ENCODE measurements around the gene DYRK4.

Gene DYRK4

GRCh38 chr12:4645023-4645422 is 83.0 kb downstream of the DYRK4 start:
- DNase-seq (ENCODE audit: insufficient read length) (no peak), FAIRE-seq (no peak)
- TF ChIP-seq POLR2A (IDR thresholded peaks at IDR 0.05; ENCODE audit: low read depth, low read length) (no peak), TAF1 (IDR thresholded peaks at IDR 0.05; ENCODE audit: borderline replicate concordance, low read depth, low read length) (no peak), POLR2AphosphoS5 (IDR thresholded peaks at IDR 0.05; ENCODE audit: low read depth, low read length) (no peak)

- no peak for DNase-seq (ENCODE audit: insufficient read length)
- no peak for TF ChIP-seq TAF1 (IDR thresholded peaks at IDR 0.05; ENCODE audit: borderline replicate concordance, low read depth, low read length)
- TF ChIP-seq POLR2A (IDR thresholded peaks at IDR 0.05; ENCODE audit: low read depth, low read length), result no peak
- peak; percentile 5 for FAIRE-seq
These were observed 86.1 kb downstream of the DYRK4 start for GRCh38 chr12:4648104-4648500.

- peak; percentile 100 for FAIRE-seq
- DNase-seq (ENCODE audit: insufficient read length), result peak; percentile 28
- TF ChIP-seq POLR2AphosphoS5 (IDR thresholded peaks at IDR 0.05; ENCODE audit: low read depth, low read length) (peak; percentile 92), TAF1 (IDR thresholded peaks at IDR 0.05; ENCODE audit: borderline replicate concordance, low read depth, low read length) (peak; percentile 93), POLR2A (IDR thresholded peaks at IDR 0.05; ENCODE audit: low read depth, low read length) (peak; percentile 94)
These were observed 86.7 kb downstream of the DYRK4 start, which contains the start of the genes AKAP3 and NDUFA9 for GRCh38 chr12:4648501-4649357. TSS of gene AKAP3 (minus strand) at chr12:4649051. CDS start at chr12:4638196, 10,855 bp downstream. TSS of gene NDUFA9 (plus strand) at chr12:4649114. CDS start at chr12:4649127, 13 bp downstream.

- no peak for FAIRE-seq
- DNase-seq (ENCODE audit: insufficient read length), result no peak
- TF ChIP-seq POLR2A (IDR thresholded peaks at IDR 0.05; ENCODE audit: low read depth, low read length), result no peak
- no peak for TF ChIP-seq TAF1 (IDR thresholded peaks at IDR 0.05; ENCODE audit: borderline replicate concordance, low read depth, low read length)
These were observed 87.3 kb downstream of the DYRK4 start for GRCh38 chr12:4649358-4649661.

GRCh38 chr12:4653257-4653656 is 91.2 kb downstream of the DYRK4 start:
- TF ChIP-seq TAF1 (IDR thresholded peaks at IDR 0.05; ENCODE audit: borderline replicate concordance, low read depth, low read length), result no peak
- TF ChIP-seq POLR2A (IDR thresholded peaks at IDR 0.05; ENCODE audit: low read depth, low read length), result no peak
- TF ChIP-seq POLR2AphosphoS5 (IDR thresholded peaks at IDR 0.05; ENCODE audit: low read depth, low read length), result no peak
- FAIRE-seq (no peak), DNase-seq (ENCODE audit: insufficient read length) (no peak)

GRCh38 chr12:4653691-4654090 is 91.7 kb downstream of the DYRK4 start:
- FAIRE-seq (no peak), DNase-seq (ENCODE audit: insufficient read length) (no peak)
- no peak for TF ChIP-seq TAF1 (IDR thresholded peaks at IDR 0.05; ENCODE audit: borderline replicate concordance, low read depth, low read length)
- no peak for TF ChIP-seq POLR2A (IDR thresholded peaks at IDR 0.05; ENCODE audit: low read depth, low read length)
